A673 (cell line): ENCODE data around the gene ZNF473.
"Not testable (repeated sequence)": the region's sequence is repeated elsewhere in the genome, so short reads cannot be mapped to it uniquely, and the experiment has no call there.

Experiments
- CTCF ChIP-seq: fragments of 300-800, 200-600 bp; sonication (generic); conservative IDR thresholded peaks from 2 replicates; pipeline ENCODE4 v1.5.1; 2017; ENCODE audit warnings: low read depth, mild to moderate bottlenecking, antibody characterized with exemption, low read length, moderate library complexity, mixed read lengths
- EZH2 ChIP-seq: fragments of 200-600 bp; sonication (generic); IDR thresholded peaks from 2 replicates; pipeline ENCODE4 v1.6.1; 2017; ENCODE audit warnings: borderline replicate concordance, low read depth, mild to moderate bottlenecking, mixed read lengths, antibody characterized with exemption, low read length; ENCODE audit not compliant: poor library complexity, severe bottlenecking

DNA sequence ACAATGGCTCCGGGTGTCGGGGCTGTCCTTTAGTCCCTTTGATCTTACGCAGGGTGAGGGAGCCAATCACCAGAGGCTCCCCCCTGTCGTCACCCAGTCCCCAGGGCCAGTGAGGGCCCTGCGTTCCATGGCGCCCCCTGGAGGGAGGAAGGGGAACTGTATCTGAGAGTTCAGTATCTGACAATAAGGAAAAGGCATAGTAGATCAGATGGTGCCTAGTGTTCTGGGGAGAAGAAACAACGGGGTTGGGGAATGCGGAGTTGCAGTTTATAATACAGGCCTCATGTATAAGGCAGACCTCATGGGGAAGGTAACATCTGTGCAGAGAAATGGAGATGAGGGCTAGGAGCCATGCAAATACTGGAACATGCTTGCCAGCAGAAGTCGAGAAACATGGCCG lies 66.8 kb downstream of the ZNF473 start:
- not testable (repeated sequence) for TF ChIP-seq CTCF, EZH2
